HG03045 (cell line): ENCODE measurements around the gene LRCH4.

Experiments used
- ATAC-seq: cut with Tn5 transposase; IDR thresholded peaks from one replicate; pipeline ENCODE4 v1.9.1; 2021; ENCODE audit warnings: mild to moderate bottlenecking, moderate library complexity; ENCODE audit not compliant: unreplicated experiment

Gene LRCH4

DNA sequence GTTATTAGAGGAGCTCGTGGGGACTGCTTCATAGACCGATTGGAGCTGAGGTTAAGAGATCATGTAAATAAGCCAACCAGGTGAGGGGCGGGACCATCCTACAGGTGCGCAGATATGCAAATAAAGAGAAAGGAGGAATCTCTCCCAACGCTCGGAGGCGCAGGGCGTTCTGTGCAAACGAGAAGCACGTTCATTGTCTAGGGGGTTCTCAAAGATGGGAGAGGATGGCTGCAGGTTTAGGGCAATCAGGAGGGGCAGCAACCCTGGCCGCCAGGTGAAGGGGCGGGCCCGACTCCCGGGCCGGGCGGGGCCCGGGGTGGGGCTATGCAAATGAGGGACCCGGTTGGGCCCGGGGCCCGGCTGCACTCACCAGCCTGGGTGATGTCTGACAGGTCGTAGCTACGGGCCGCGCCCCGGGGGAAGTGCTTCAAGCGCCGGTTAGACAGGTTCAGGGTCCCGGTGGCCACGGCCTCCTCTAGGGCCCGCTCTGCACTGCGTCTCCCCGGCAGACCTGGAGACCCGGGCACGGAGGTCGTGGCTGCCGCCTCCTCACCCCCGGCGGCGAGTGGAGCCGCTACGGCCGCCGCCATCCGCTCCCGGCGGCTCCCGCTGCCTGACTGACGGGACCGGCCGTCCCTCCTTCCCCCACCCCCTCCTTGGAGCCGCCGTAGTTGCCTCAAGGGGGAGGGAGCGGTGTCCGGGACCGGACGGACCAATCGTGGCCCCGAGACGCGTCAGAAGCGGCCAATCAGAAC is at the start of gene LRCH4:
LRCH4 (minus strand) TSS at position 619 of the 755 bp plus-strand sequence; CDS start at position 590, 29 bp downstream.
- peak; percentile 27 for ATAC-seq

GRCh38 chr7:100632951-100633717 is 47.2 kb upstream of the LRCH4 start:
- peak; percentile 48 for ATAC-seq

GRCh38 chr7:100630066-100630465 is 44.1 kb upstream of the LRCH4 start:
- no peak for ATAC-seq

DNA sequence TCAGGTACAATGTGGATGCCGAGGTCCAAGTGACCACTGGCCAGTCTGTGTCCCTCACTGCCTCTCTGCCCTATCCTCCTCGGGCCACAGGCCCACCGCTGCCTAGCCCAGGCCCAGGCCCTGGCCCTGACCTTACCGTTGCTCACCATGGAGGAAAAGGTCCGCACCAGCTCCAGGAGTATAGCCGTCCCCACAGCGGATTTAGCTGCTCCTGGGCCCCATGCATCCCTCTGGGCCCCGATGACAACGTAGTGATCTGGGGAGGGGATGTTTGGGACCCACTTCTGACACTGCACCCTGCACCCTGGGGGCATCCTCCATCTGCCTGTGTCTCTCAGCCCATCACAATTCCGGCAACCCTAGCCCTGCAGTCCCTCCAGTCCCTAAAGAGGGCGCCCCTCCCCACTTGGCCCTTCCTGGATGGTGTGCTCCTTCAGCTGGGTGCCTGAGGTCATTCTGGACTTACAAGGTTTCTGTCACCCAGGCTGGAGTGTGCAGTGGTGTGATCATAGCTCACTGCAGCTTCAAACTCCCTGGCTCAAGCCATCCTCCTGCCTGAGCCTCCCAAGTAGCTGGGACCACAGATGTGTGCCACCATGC is 43.3 kb upstream of the LRCH4 start:
- no peak for ATAC-seq

DNA sequence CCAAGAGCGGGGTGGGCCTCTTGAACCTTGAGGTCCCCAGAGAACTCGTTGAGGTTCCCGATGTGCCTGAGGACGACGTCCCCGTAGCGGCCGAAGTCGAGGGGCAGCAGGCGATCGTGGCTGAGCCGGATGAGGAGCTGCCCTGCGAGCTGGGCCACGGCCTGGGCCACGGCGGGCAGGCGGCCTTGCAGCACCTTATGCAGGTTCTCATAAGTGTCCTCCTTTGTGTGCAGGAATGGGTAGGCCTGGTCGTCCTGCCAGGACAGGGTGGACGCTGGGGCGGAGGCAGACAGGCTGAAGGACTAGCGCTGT is 41.3 kb upstream of the LRCH4 start:
- no peak for ATAC-seq

DNA sequence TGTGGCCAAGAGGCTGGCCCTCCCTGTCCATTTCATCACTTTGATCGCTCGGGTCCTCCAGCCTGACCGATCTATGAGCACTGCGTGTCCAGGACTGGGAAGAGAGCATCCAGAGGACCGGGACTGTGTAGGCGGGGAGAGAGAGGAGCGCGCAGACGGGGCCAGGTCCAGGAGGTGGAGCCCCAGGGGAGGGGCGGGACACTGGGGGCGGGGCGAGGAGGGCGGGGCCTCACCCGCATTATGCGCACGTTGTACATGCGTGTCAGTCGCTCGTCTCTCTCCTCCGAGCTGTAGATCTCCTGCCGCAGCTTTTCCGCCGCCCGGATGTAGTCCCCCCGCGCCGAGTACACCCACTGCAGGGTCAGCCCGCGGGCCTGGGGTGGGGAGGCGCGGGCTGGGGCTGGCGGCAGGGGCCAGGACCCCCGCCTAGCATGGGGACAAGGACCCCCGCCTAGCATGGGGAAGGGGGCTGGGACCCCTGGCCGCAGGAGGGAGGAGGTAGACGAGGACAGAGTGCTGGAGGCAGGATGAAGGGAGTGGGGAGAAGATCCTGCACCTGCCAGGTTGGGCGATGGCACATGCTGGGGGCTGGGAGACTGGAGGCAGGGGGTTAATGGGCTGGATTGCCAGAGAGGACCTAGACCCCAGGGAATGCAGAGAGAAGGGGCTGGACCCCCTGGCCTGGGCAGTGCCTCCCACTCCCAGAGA is 40.8 kb upstream of the LRCH4 start:
- peak; percentile 84 for ATAC-seq

- ATAC-seq: no peak
Observed at GRCh38 chr7:100626055-100626454, 40.1 kb upstream of the LRCH4 start.

- ATAC-seq: no peak
Observed at GRCh38 chr7:100623951-100624824, 38.3 kb upstream of the LRCH4 start.

- no peak for ATAC-seq
Observed at GRCh38 chr7:100621554-100621953, 35.6 kb upstream of the LRCH4 start.

DNA sequence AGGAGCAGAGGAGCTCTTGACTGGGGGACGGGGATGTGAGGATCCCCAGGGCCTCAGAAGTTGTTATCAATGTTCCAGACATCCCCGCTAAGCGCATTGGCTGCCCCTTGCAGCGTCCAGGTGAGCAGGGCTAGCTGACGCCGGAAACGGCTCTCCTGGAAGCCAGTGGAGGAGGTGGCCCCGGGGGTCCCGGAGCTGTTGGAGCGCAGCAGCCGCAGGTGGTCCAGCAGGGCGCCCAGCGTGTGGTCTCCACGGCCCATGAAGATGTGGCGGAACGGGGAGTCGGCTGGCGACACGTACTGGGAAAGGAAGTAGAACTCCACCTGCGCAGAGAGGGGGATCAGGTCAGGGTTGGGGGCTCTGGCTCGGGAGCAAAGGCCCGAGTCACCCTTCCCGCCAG is 34.9 kb upstream of the LRCH4 start:
- no peak for ATAC-seq

- no peak for ATAC-seq
Observed at GRCh38 chr7:100620239-100620638, 34.3 kb upstream of the LRCH4 start.

GRCh38 chr7:100614308-100614861 is 28.5 kb upstream of the LRCH4 start:
- ATAC-seq: no peak

GRCh38 chr7:100613412-100614175 is 27.7 kb upstream of the LRCH4 start:
- ATAC-seq: no peak

GRCh38 chr7:100612730-100613390 is 26.9 kb upstream of the LRCH4 start:
- peak; percentile 2 for ATAC-seq

GRCh38 chr7:100611983-100612729 is 26.2 kb upstream of the LRCH4 start, which contains the start of gene MOSPD3:
TSS of gene MOSPD3 (plus strand) at chr7:100612540. CDS start at chr7:100612792, 252 bp downstream.
- ATAC-seq: peak; percentile 89

- ATAC-seq: no peak
Observed at GRCh38 chr7:100609958-100610357, 24.0 kb upstream of the LRCH4 start.

DNA sequence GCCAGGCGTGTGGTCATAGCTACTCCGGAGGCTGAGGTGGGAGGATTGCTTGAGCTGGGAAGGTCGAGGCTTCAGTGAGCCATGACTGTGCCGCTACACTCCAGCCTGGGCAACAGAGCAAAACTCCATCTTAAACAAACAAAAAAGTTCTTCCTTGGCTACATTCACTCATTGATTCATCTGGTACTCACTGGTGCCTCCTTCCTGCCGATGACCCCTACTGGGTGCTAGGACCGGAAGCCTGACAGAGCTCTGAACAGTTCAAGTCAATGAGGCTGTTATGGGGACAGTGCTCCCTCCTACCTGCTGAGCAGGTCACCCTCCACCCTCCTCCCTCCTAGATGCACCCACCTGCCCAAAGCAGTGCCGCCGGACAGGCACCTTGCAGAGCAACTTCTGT is 21.2 kb upstream of the LRCH4 start:
- no peak for ATAC-seq

DNA sequence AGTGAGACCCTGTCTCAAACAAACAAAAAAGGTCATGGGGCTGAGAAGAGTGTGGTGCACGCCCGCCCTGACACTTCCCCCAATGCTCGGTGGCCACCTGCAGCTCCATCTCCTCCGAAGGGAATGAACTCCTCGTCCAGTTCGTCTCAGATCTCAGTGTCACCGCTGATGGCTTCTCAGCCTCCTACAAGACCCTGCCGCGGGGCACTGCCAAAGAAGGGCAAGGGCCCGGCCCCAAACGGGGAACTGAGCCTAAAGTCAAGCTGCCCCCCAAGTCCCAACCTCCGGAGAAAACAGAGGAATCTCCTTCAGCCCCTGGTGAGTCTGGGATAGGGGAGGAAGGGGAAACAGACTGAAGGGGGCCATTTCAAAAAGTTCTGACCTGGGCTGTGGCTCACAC is 20.4 kb upstream of the LRCH4 start:
- no peak for ATAC-seq
